HG02970 (cell line): Measurements from ENCODE around the gene CFAP65.

Source experiments
- ATAC-seq: cut with Tn5 transposase; IDR thresholded peaks from one replicate; pipeline ENCODE4 v1.9.1; 2021; ENCODE audit warnings: mild to moderate bottlenecking, moderate library complexity, moderate number of reproducible peaks; ENCODE audit not compliant: unreplicated experiment, low FRiP score

Gene CFAP65

GRCh38 chr2:219041252-219041651 lies at the start of gene CFAP65:
Gene CFAP65 (minus strand): TSS chr2:219041516. CDS start chr2:219039048, 2,468 bp downstream.
- ATAC-seq = no peak

- no peak for ATAC-seq
Observed at GRCh38 chr2:219090436-219091299, 49.4 kb upstream of the CFAP65 start.

- ATAC-seq = no peak
Observed at GRCh38 chr2:219089330-219089729, 48.0 kb upstream of the CFAP65 start.

GRCh38 chr2:219087848-219088247 lies 46.5 kb upstream of the CFAP65 start:
- ATAC-seq = no peak

- ATAC-seq = no peak
Observed at GRCh38 chr2:219087361-219087760, 46.0 kb upstream of the CFAP65 start.

GRCh38 chr2:219086196-219086595 lies 44.9 kb upstream of the CFAP65 start:
- no peak for ATAC-seq

- ATAC-seq = no peak
Observed at GRCh38 chr2:219084791-219085190, 43.5 kb upstream of the CFAP65 start.

- no peak for ATAC-seq
Observed at GRCh38 chr2:219082332-219082958, 41.1 kb upstream of the CFAP65 start.

GRCh38 chr2:219081701-219082331 lies 40.5 kb upstream of the CFAP65 start:
- ATAC-seq = no peak

- ATAC-seq = no peak
Observed at GRCh38 chr2:219081096-219081495, 39.8 kb upstream of the CFAP65 start.

GRCh38 chr2:219079417-219079816 lies 38.1 kb upstream of the CFAP65 start:
- no peak for ATAC-seq

GRCh38 chr2:219078951-219079350 lies 37.6 kb upstream of the CFAP65 start:
- no peak for ATAC-seq

- no peak for ATAC-seq
Observed at GRCh38 chr2:219078126-219078525, 36.8 kb upstream of the CFAP65 start.

GRCh38 chr2:219076253-219076652 lies 34.9 kb upstream of the CFAP65 start:
- no peak for ATAC-seq

- ATAC-seq = no peak
Observed at GRCh38 chr2:219073413-219074129, 32.3 kb upstream of the CFAP65 start.

- no peak for ATAC-seq
Observed at GRCh38 chr2:219072741-219073250, 31.5 kb upstream of the CFAP65 start.

- ATAC-seq = no peak
Observed at GRCh38 chr2:219071131-219071816, 30.0 kb upstream of the CFAP65 start.

- no peak for ATAC-seq
Observed at GRCh38 chr2:219065484-219065883, 24.2 kb upstream of the CFAP65 start.

GRCh38 chr2:219062081-219062480 lies 20.8 kb upstream of the CFAP65 start:
- no peak for ATAC-seq
